Measurements from ENCODE around the gene LPP.

The LPP gene

GRCh38 chr3:188509316-188509715 is 355.4 kb downstream of the LPP start:
- no peak for DNase-seq (ENCODE audit: low read depth, low spot score)

GRCh38 chr3:188510366-188510765 is 356.4 kb downstream of the LPP start:
- DNase-seq (ENCODE audit: low read depth, low spot score): no peak

- DNase-seq (ENCODE audit: low read depth, low spot score): no peak
These were observed 359.8 kb downstream of the LPP start for GRCh38 chr3:188513662-188514328.

- DNase-seq (ENCODE audit: low read depth, low spot score): no peak
These were observed 362.6 kb downstream of the LPP start for GRCh38 chr3:188516515-188516914.

GRCh38 chr3:188518416-188518815 is 364.5 kb downstream of the LPP start:
- DNase-seq (ENCODE audit: low read depth, low spot score): no peak

- no peak for DNase-seq (ENCODE audit: low read depth, low spot score)
These were observed 365.0 kb downstream of the LPP start for GRCh38 chr3:188518835-188519452.

- no peak for DNase-seq (ENCODE audit: low read depth, low spot score)
These were observed 366.5 kb downstream of the LPP start for GRCh38 chr3:188520466-188520865.

GRCh38 chr3:188522115-188522514 is 368.2 kb downstream of the LPP start:
- no peak for DNase-seq (ENCODE audit: low read depth, low spot score)

GRCh38 chr3:188523291-188523690 is 369.3 kb downstream of the LPP start:
- DNase-seq (ENCODE audit: low read depth, low spot score): no peak

- no peak for DNase-seq (ENCODE audit: low read depth, low spot score)
These were observed 370.1 kb downstream of the LPP start for GRCh38 chr3:188524052-188524451.

- no peak for DNase-seq (ENCODE audit: low read depth, low spot score)
These were observed 372.1 kb downstream of the LPP start for GRCh38 chr3:188526057-188526456.

- DNase-seq (ENCODE audit: low read depth, low spot score): no peak
These were observed 373.4 kb downstream of the LPP start for GRCh38 chr3:188527389-188527788.

GRCh38 chr3:188528396-188528795 is 374.4 kb downstream of the LPP start:
- DNase-seq (ENCODE audit: low read depth, low spot score): no peak

GRCh38 chr3:188529228-188529627 is 375.3 kb downstream of the LPP start:
- DNase-seq (ENCODE audit: low read depth, low spot score): no peak

- no peak for DNase-seq (ENCODE audit: low read depth, low spot score)
These were observed 376.3 kb downstream of the LPP start for GRCh38 chr3:188530226-188530625.

- no peak for DNase-seq (ENCODE audit: low read depth, low spot score)
These were observed 377.3 kb downstream of the LPP start for GRCh38 chr3:188531210-188531609.

- no peak for DNase-seq (ENCODE audit: low read depth, low spot score)
These were observed 379.2 kb downstream of the LPP start for GRCh38 chr3:188533172-188533571.

- no peak for DNase-seq (ENCODE audit: low read depth, low spot score)
These were observed 379.8 kb downstream of the LPP start for GRCh38 chr3:188533612-188534357.

- no peak for DNase-seq (ENCODE audit: low read depth, low spot score)
These were observed 380.7 kb downstream of the LPP start for GRCh38 chr3:188534633-188535032.

GRCh38 chr3:188537606-188538005 is 383.6 kb downstream of the LPP start:
- DNase-seq (ENCODE audit: low read depth, low spot score): no peak

- DNase-seq (ENCODE audit: low read depth, low spot score): no peak
These were observed 385.1 kb downstream of the LPP start for GRCh38 chr3:188539037-188539436.

- no peak for DNase-seq (ENCODE audit: low read depth, low spot score)
These were observed 385.8 kb downstream of the LPP start for GRCh38 chr3:188539631-188540194.

- DNase-seq (ENCODE audit: low read depth, low spot score): no peak
These were observed 388.2 kb downstream of the LPP start for GRCh38 chr3:188542196-188542595.
